HL-60 (cell line): Measurements from ENCODE around the gene LEUTX.
"Not testable (repeated sequence)": the region's sequence is repeated elsewhere in the genome, so short reads cannot be mapped to it uniquely, and the experiment has no call there.

Source experiments
- DNase-seq, 2 experiments: peaks; one replicate each; pipeline ENCODE4 v3.0.0-alpha.2; 2010 to 2020; ENCODE audit warnings: low read depth in 1 of 2, low spot score in 1 of 2
- H3K27ac ChIP-seq: fragments of 250-450 bp; sonication (Bioruptor Pico); replicated peaks from 2 replicates; pipeline ENCODE4 v1.5.1; 2020; ENCODE audit warnings: mild to moderate bottlenecking, moderate library complexity
- H3K27me3 ChIP-seq: fragments of 250-450 bp; sonication (Bioruptor Pico); 2 replicates; pipeline ENCODE4 v1.5.1; 2021; ENCODE audit warnings: mild to moderate bottlenecking, moderate library complexity; ENCODE audit not compliant: insufficient read depth, poor library complexity, severe bottlenecking
- H3K4me3 ChIP-seq: replicated peaks from 2 replicates; pipeline ENCODE4 v1.5.1; 2011; ENCODE audit warnings: mild to moderate bottlenecking, control low read depth, low read length; ENCODE audit not compliant: insufficient read depth
- CTCF ChIP-seq: IDR thresholded peaks from one replicate; pipeline ENCODE4 v1.5.1; 2011; ENCODE audit warnings: low read length, control low read depth, inconsistent platforms; ENCODE audit not compliant: insufficient read depth
- GABPA ChIP-seq: IDR thresholded peaks from 2 replicates; pipeline ENCODE4 v1.6.1; 2012; ENCODE audit warnings: low read depth
- POLR2AphosphoS5 ChIP-seq: IDR thresholded peaks from 2 replicates; pipeline ENCODE4 v1.6.1; 2012; ENCODE audit warnings: low read depth
- REST ChIP-seq: IDR thresholded peaks from 2 replicates; pipeline ENCODE4 v1.6.1; 2012; ENCODE audit warnings: low read depth; ENCODE audit not compliant: insufficient replicate concordance
- SPI1 ChIP-seq: IDR thresholded peaks from 2 replicates; pipeline ENCODE4 v1.6.1; 2012; ENCODE audit warnings: low read depth, mild to moderate bottlenecking, borderline replicate concordance

LEUTX gene

DNA sequence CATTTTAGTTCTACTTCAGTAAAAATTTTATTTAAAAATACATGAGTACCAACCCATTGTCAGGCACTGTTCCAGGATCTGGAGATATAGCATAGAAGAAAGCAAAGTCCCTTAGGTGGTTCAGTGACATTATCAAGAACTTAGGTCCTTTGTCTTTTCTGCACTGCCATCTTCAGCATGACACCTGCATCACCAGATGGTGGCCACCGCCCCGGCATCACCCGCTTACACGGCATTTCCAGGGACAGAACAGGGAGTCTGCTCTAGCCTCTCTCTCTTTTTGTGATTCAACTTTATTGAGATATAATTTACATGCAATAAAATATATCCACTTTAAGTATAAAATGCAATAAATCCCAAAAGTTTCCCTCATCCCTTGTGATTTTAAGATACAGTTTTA is 31.8 kb downstream of the LEUTX start:
- TF ChIP-seq CTCF: no peak
- TF ChIP-seq POLR2AphosphoS5: no peak
- TF ChIP-seq GABPA: no peak
- TF ChIP-seq SPI1: no peak
- DNase-seq: no peak
- H3K27ac ChIP-seq: no peak overlapping the region
- H3K4me3 ChIP-seq: no peak overlapping the region
- H3K27me3 ChIP-seq: no peaks in the 10 kb centered on the region

- H3K27me3 ChIP-seq: no peaks in the 10 kb centered on the region
- TF ChIP-seq POLR2AphosphoS5: no peak
- no peak for DNase-seq
- no peak overlapping the region for H3K27ac ChIP-seq
- H3K4me3 ChIP-seq: no peak overlapping the region
Measured at GRCh38 chr19:39811064-39811463, 32.4 kb downstream of the LEUTX start.

- no peaks in the 10 kb centered on the region for H3K27me3 ChIP-seq
- no peak overlapping the region for H3K4me3 ChIP-seq
- no peak for DNase-seq
- TF ChIP-seq POLR2AphosphoS5: no peak
- TF ChIP-seq CTCF: no peak
- TF ChIP-seq GABPA: no peak
- TF ChIP-seq REST: no peak
- no peak for TF ChIP-seq SPI1
- no peak overlapping the region for H3K27ac ChIP-seq
Measured at GRCh38 chr19:39813264-39813993, 34.8 kb downstream of the LEUTX start.

GRCh38 chr19:39814111-39814510 is 35.5 kb downstream of the LEUTX start:
- not testable (repeated sequence) for H3K27me3 ChIP-seq, H3K27ac ChIP-seq, H3K4me3 ChIP-seq, DNase-seq

DNA sequence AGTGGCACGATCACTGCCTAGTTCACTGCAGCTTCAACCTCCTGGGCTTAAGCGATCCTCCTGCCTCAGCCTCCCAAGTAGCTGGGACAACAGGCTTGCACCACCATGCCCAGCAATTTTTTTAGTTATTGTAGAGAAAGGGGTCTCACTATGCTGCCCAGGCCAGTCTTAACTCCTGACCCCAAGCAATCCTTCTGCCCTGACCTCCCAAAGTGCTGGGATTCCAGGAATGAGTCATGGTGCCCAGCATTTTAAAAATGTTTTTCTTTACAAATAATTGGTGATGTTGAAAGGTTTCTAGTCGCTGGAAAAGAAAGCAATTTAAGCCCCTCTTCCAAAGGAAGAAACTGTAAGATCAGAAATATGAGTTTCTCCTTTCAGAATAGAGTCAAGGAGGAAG is 35.9 kb downstream of the LEUTX start:
- no peak for DNase-seq

More for the DNA sequence above, 35.9 kb downstream of the LEUTX start:
- Histone ChIP-seq H3K4me3 (no peak overlapping the region), H3K27me3 (no peaks in the 10 kb centered on the region), H3K27ac (no peak overlapping the region)
- TF ChIP-seq CTCF (no peak), REST (no peak)
